Smooth muscle cell (in vitro differentiated cells): ENCODE measurements around the gene PSME2. TPM values are rescaled to one million over a fixed set of nuclear protein-coding genes. Genes with fewer than 3 reads are reported as not detected.

ENCODE experiments used
- DNase-seq: peaks from one replicate; lab custom pipeline; 2025; ENCODE audit not compliant: unreplicated experiment; lab: John Stamatoyannopoulos, UW
- H2AFZ ChIP-seq: fragments of 200-600 bp; sonication (generic); 2 replicates; pipeline ENCODE4 v1.6.0; 2016; ENCODE audit warnings: antibody characterized with exemption, low read depth, mild to moderate bottlenecking
- H3F3A ChIP-seq: fragments of 200-600 bp; sonication (generic); 2 replicates; pipeline ENCODE4 v1.6.0; 2017; ENCODE audit warnings: antibody characterized with exemption, low read depth
- H3K27ac ChIP-seq: fragments of 200-600 bp; sonication (generic); 2 replicates; pipeline ENCODE4 v1.5.1; 2016; ENCODE audit warnings: low read depth, mild to moderate bottlenecking
- H3K27me3 ChIP-seq: fragments of 200-600 bp; sonication (generic); 2 replicates; pipeline ENCODE4 v1.6.1; 2016; ENCODE audit warnings: low read depth, mild to moderate bottlenecking
- H3K36me3 ChIP-seq: fragments of 200-600 bp; sonication (generic); 2 replicates; pipeline ENCODE4 v1.5.1; 2016; ENCODE audit warnings: low read depth
- H3K4me1 ChIP-seq: fragments of 200-600 bp; sonication (generic); 2 replicates; pipeline ENCODE4 v1.5.1; 2016; ENCODE audit warnings: low read depth
- H3K4me2 ChIP-seq: fragments of 200-600 bp; sonication (generic); 2 replicates; pipeline ENCODE4 v1.6.0; 2016; ENCODE audit warnings: mild to moderate bottlenecking
- H3K4me3 ChIP-seq: fragments of 200-600 bp; sonication (generic); 2 replicates; pipeline ENCODE4 v1.5.1; 2016; ENCODE audit warnings: mild to moderate bottlenecking
- H3K79me2 ChIP-seq: fragments of 200-600 bp; sonication (generic); 2 replicates; pipeline ENCODE4 v1.6.0; 2016; ENCODE audit warnings: low read depth, mild to moderate bottlenecking
- H3K9ac ChIP-seq: fragments of 200-600 bp; sonication (generic); 2 replicates; pipeline ENCODE4 v1.6.0; 2016; ENCODE audit warnings: low read depth
- H3K9me3 ChIP-seq: fragments of 200-600 bp; sonication (generic); replicated peaks from 2 replicates; pipeline ENCODE4 v1.5.1; 2016; ENCODE audit warnings: low read depth
- H4K20me1 ChIP-seq: fragments of 200-600 bp; sonication (generic); 2 replicates; pipeline ENCODE4 v1.6.0; 2016; ENCODE audit warnings: low read depth
- CTCF ChIP-seq: fragments of 200-600 bp; sonication (generic); IDR thresholded peaks from 2 replicates; pipeline ENCODE4 v1.5.1; 2017; ENCODE audit warnings: borderline replicate concordance, mild to moderate bottlenecking, antibody characterized with exemption; ENCODE audit not compliant: insufficient read depth, poor library complexity, severe bottlenecking
- WGBS: methylation state at CpG from one replicate; pipeline ENCODE4 v1.1.7; 2016; ENCODE audit warnings: low lambda C conversion rate; 5-methylcytosine and 5-hydroxymethylcytosine counted together
- polyA plus RNA-seq: library from polyadenylated mRNA; unstranded; fragments of >200 nt; fragmentation: Nextera tagmentation; extraction: Ambion mirVana; gene quantifications from 2 replicates; pipeline ENCODE4 v1.2.1, GENCODE V29; 2016
- total RNA-seq: library from RNA; depleted of rRNA; stranded (reverse); fragments of >200 nt; gene quantifications from 2 replicates; pipeline ENCODE4 v1.2.3, GENCODE V29; 2014

PSME2 gene
- total and polyA plus RNA-seq, 2 experiments from 2014 or later: 40.7 to 164 TPM

- Histone ChIP-seq H3K79me2 (no peaks in the 10 kb centered on the region), H3K4me3 (no peak overlapping the region), H2AFZ (no peak overlapping the region), H3K27ac (no peak overlapping the region), H3K9me3 (no peaks in the 10 kb centered on the region), H4K20me1 (no peaks in the 10 kb centered on the region), H3K27me3 (no peaks in the 10 kb centered on the region), H3K4me1 (no peaks in the 10 kb centered on the region), H3K36me3 (no peaks in the 10 kb centered on the region), H3F3A (no peaks in the 10 kb centered on the region), H3K4me2 (no peak overlapping the region), H3K9ac (no peak overlapping the region)
- WGBS: 89% methylated on average over 12 of the region's 12 CpGs
- DNase-seq: no peak
- no peak for TF ChIP-seq CTCF
These were observed 32.2 kb upstream of the PSME2 start for GRCh38 chr14:24178399-24179178.

DNA sequence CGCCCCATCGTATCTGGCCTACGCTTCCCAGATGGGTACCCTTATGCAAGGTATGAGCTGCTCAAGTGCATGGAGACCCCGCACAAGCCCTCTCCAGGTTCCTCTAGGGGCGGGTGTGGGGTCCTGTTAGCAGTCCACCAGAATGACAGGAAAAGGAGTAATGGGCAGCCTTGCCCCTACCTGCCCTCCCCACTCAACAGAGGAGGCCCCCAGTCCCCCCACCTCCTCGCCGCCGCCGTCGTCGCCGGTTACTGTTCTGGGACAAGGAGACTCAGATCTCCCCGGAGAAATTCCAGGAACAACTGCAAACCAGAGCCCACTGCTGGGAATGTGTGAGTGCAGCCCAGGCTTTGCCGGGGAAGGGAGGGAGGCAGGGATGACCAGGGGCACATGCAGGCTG lies 31.5 kb upstream of the PSME2 start:
- Histone ChIP-seq H3K9ac (no peak overlapping the region), H2AFZ (no peak overlapping the region), H3K79me2 (no peaks in the 10 kb centered on the region), H3F3A (no peaks in the 10 kb centered on the region), H3K9me3 (no peaks in the 10 kb centered on the region), H4K20me1 (no peaks in the 10 kb centered on the region), H3K27me3 (no peaks in the 10 kb centered on the region), H3K27ac (no peak overlapping the region), H3K4me2 (no peak overlapping the region), H3K4me3 (no peak overlapping the region), H3K36me3 (no peaks in the 10 kb centered on the region), H3K4me1 (no peaks in the 10 kb centered on the region)
- 96% methylated on average over 14 of the region's 14 CpGs for WGBS
- DNase-seq: no peak
- TF ChIP-seq CTCF: no peak

- 98% methylated on average over 12 of the region's 12 CpGs for WGBS
- no peaks in the 10 kb centered on the region for H3K36me3 ChIP-seq
- H3K79me2 ChIP-seq: no peaks in the 10 kb centered on the region
- H3K9me3 ChIP-seq: no peaks in the 10 kb centered on the region
- no peak overlapping the region for H3K9ac ChIP-seq
- DNase-seq: no peak
- no peaks in the 10 kb centered on the region for H3K27me3 ChIP-seq
- no peak overlapping the region for H3K4me3 ChIP-seq
- H2AFZ ChIP-seq: no peak overlapping the region
- H3K4me2 ChIP-seq: no peak overlapping the region
- TF ChIP-seq CTCF: no peak
- H3K27ac ChIP-seq: no peak overlapping the region
- H3K4me1 ChIP-seq: peaks cover 4% of the 10 kb centered on the region
- no peaks in the 10 kb centered on the region for H3F3A ChIP-seq
- H4K20me1 ChIP-seq: no peaks in the 10 kb centered on the region
These were observed 30.8 kb upstream of the PSME2 start for GRCh38 chr14:24177041-24177825.
